WTC11 (cell line): ENCODE measurements around the gene GRIK2. TPM values are rescaled to one million over a fixed set of nuclear protein-coding genes. Genes with fewer than 3 reads are reported as not detected.

Experiments
- ATAC-seq: fragments of 200-7000 bp; cut with Tn5 transposase; 2 replicates; pipeline ENCODE4 v1.10.0; 2021; ENCODE audit warnings: mild to moderate bottlenecking, moderate library complexity
- CTCF ChIA-PET: fragments of 300-600 bp; sonication (Branson Sonifier 250); formaldehyde crosslinking; loops from one replicate; lab custom pipeline; 2021; ENCODE audit warnings: antibody characterized with exemption; lab: Charles Lee
- POLR2A ChIA-PET: fragments of 350-600 bp; sonication (Branson Sonifier 250); formaldehyde crosslinking; loops from one replicate; lab custom pipeline; 2021; ENCODE audit warnings: antibody characterized with exemption; lab: Charles Lee
- DNase-seq: peaks from one replicate; pipeline ENCODE4 v3.0.0; 2021; ENCODE audit warnings: low spot score
- H3K27ac Mint-ChIP-seq: 2 replicates; pipeline ENCODE4 v1.8.0; 2021; ENCODE audit warnings: mixed read lengths
- H3K27me3 Mint-ChIP-seq: 2 replicates; pipeline ENCODE4 v1.8.0; 2021; ENCODE audit warnings: low read depth, mild to moderate bottlenecking, moderate library complexity, mixed read lengths
- H3K36me3 Mint-ChIP-seq: 2 replicates; pipeline ENCODE4 v1.8.0; 2021; ENCODE audit warnings: mixed read lengths
- H3K4me1 Mint-ChIP-seq: 2 replicates; pipeline ENCODE4 v1.8.0; 2022; ENCODE audit warnings: mixed read lengths
- H3K4me3 Mint-ChIP-seq: 2 replicates; pipeline ENCODE4 v1.8.0; 2021; ENCODE audit warnings: mild to moderate bottlenecking, moderate library complexity, mixed read lengths
- H3K9me3 Mint-ChIP-seq: 2 replicates; pipeline ENCODE4 v1.8.0; 2021; ENCODE audit warnings: mixed read lengths
- ATF1 ChIP-seq: sonication (generic); formaldehyde crosslinking; IDR thresholded peaks from 2 replicates; pipeline ENCODE4 v1.8.1; 2023; ENCODE audit warnings: mild to moderate bottlenecking, moderate library complexity, missing genetic modification reagents
- CREM ChIP-seq: sonication (generic); formaldehyde crosslinking; IDR thresholded peaks from 2 replicates; pipeline ENCODE4 v1.8.1; 2022; ENCODE audit warnings: mild to moderate bottlenecking, missing genetic modification reagents, moderate library complexity
- E2F4 ChIP-seq: sonication (generic); formaldehyde crosslinking; IDR thresholded peaks from 2 replicates; pipeline ENCODE4 v1.8.1; 2022; ENCODE audit warnings: low read depth, mild to moderate bottlenecking, moderate library complexity, missing genetic modification reagents, borderline replicate concordance
- EMX1 ChIP-seq: fragments of 250-450 bp; sonication (Bioruptor Pico); IDR thresholded peaks from 2 replicates; pipeline ENCODE4 v1.8.0; 2021; ENCODE audit warnings: mild to moderate bottlenecking
- FOXJ3 ChIP-seq: sonication (generic); formaldehyde crosslinking; IDR thresholded peaks from 2 replicates; pipeline ENCODE4 v1.9.0; 2021; ENCODE audit warnings: missing genetic modification reagents, mild to moderate bottlenecking, borderline replicate concordance
- GABPB1 ChIP-seq: sonication (generic); formaldehyde crosslinking; IDR thresholded peaks from 2 replicates; pipeline ENCODE4 v1.8.1; 2023; ENCODE audit warnings: mild to moderate bottlenecking, missing genetic modification reagents
- GTF2I ChIP-seq: fragments of 250-450 bp; sonication (Bioruptor Pico); conservative IDR thresholded peaks from 2 replicates; pipeline ENCODE4 v1.4.0; 2021; ENCODE audit warnings: mild to moderate bottlenecking
- KAT7 ChIP-seq: sonication (generic); formaldehyde crosslinking; IDR thresholded peaks from 2 replicates; pipeline ENCODE4 v1.8.1; 2023; ENCODE audit warnings: missing genetic modification reagents, mild to moderate bottlenecking, borderline replicate concordance
- NR1H2 ChIP-seq: sonication (generic); formaldehyde crosslinking; IDR thresholded peaks from 2 replicates; pipeline ENCODE4 v1.9.0; 2021; ENCODE audit warnings: mild to moderate bottlenecking, moderate library complexity, missing genetic modification reagents
- PRRX2 ChIP-seq: fragments of 250-450 bp; sonication (Bioruptor Pico); IDR thresholded peaks from 2 replicates; pipeline ENCODE4 v1.8.0; 2021; ENCODE audit warnings: mild to moderate bottlenecking
- RELA ChIP-seq: sonication (generic); formaldehyde crosslinking; IDR thresholded peaks from 2 replicates; pipeline ENCODE4 v1.8.1; 2022; ENCODE audit warnings: missing genetic modification reagents, mild to moderate bottlenecking, borderline replicate concordance
- RORB ChIP-seq: fragments of 250-450 bp; sonication (Bioruptor Pico); IDR thresholded peaks from 2 replicates; pipeline ENCODE4 v1.9.0; 2021; ENCODE audit warnings: mild to moderate bottlenecking
- TP53 ChIP-seq: sonication (generic); formaldehyde crosslinking; IDR thresholded peaks from 2 replicates; pipeline ENCODE4 v1.8.1; 2023; ENCODE audit warnings: mild to moderate bottlenecking, missing genetic modification reagents
- ZNF138 ChIP-seq: sonication (generic); formaldehyde crosslinking; conservative IDR thresholded peaks from 2 replicates; pipeline ENCODE4 v1.8.1; 2022; ENCODE audit warnings: mild to moderate bottlenecking, moderate library complexity, missing genetic modification reagents
- ZNF263 ChIP-seq: sonication (generic); formaldehyde crosslinking; IDR thresholded peaks from 2 replicates; pipeline ENCODE4 v1.8.1; 2022; ENCODE audit warnings: low read depth, mild to moderate bottlenecking, moderate library complexity, missing genetic modification reagents
- ZNF396 ChIP-seq: fragments of 250-450 bp; sonication (Bioruptor Pico); IDR thresholded peaks from 2 replicates; pipeline ENCODE4 v1.8.0; 2021; ENCODE audit warnings: mild to moderate bottlenecking, moderate library complexity, borderline replicate concordance
- ZNF423 ChIP-seq: fragments of 250-450 bp; sonication (Bioruptor Pico); IDR thresholded peaks from 2 replicates; pipeline ENCODE4 v2.1.2; 2022; ENCODE audit warnings: mild to moderate bottlenecking, moderate library complexity
- ZNF425 ChIP-seq: fragments of 250-450 bp; sonication (Bioruptor Pico); conservative IDR thresholded peaks from 2 replicates; pipeline ENCODE4 v1.9.0; 2021; ENCODE audit warnings: mild to moderate bottlenecking
- ZNF671 ChIP-seq: fragments of 250-450 bp; sonication (Bioruptor Pico); IDR thresholded peaks from 2 replicates; pipeline ENCODE4 v1.8.0; 2021; ENCODE audit warnings: mild to moderate bottlenecking
- total RNA-seq: library from RNA; stranded (reverse); gene quantifications from 3 replicates; pipeline ENCODE4 v1.2.3, GENCODE V29; 2021
- TF ChIP-seq, protein P1 (sequence below): sonication (generic); formaldehyde crosslinking; IDR thresholded peaks from 2 replicates; pipeline ENCODE4 v1.8.1; 2022; ENCODE audit warnings: missing genetic modification reagents, borderline replicate concordance
- TF ChIP-seq, protein P2 (sequence below): sonication (generic); formaldehyde crosslinking; IDR thresholded peaks from 2 replicates; pipeline ENCODE4 v1.8.0; 2022; ENCODE audit warnings: mild to moderate bottlenecking, missing genetic modification reagents
- TF ChIP-seq, protein P3 (sequence below): sonication (generic); formaldehyde crosslinking; IDR thresholded peaks from 2 replicates; pipeline ENCODE4 v1.8.0; 2022; ENCODE audit warnings: mild to moderate bottlenecking, missing genetic modification reagents
- TF ChIP-seq, protein P4 (sequence below): sonication (generic); formaldehyde crosslinking; IDR thresholded peaks from 2 replicates; pipeline ENCODE4 v1.8.0; 2023; ENCODE audit warnings: missing genetic modification reagents
- TF ChIP-seq, protein P5 (sequence below): sonication (generic); formaldehyde crosslinking; conservative IDR thresholded peaks from 2 replicates; pipeline ENCODE4 v1.8.1; 2023; ENCODE audit warnings: mild to moderate bottlenecking, low read depth, missing genetic modification reagents, moderate library complexity
- TF ChIP-seq, protein P6 (sequence below): fragments of 200-600 bp; IDR thresholded peaks from 2 replicates; pipeline ENCODE4 v1.8.0; 2022; ENCODE audit warnings: antibody characterized with exemption

The GRIK2 gene
- total RNA-seq, 1 experiment from 2014 or later: 2.7 TPM

DNA sequence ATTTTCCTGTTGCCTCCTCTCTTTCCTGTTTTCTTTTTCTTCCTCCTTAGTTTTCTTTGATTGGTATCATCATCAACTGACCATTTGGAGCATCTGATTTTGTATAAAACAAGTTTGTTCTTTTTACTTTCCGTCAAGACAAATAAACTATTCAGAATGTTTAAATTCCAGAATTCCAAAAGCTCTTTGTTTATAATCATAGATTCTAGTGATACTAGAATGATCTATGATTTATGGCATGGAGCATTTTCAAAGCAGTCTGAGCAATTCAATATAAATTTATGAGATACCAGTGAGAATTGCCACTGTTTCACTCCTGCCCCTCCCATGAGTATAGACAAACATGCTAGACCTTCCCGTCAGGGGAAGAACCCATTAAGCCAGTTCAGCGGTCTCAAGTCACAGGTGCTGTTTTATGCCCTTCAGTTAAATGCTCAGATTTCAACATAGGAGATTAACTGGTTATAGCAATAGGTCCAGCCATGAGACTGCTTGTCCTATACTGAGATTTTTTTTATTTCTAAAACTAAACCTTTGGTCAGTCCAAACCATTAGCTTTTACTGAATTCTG is 60.7 kb downstream of the GRIK2 start:
- Mint-ChIP-seq H3K4me1 (peaks cover 11% of the 10 kb centered on the region), H3K36me3 (no peaks in the 10 kb centered on the region), H3K27me3 (no peaks in the 10 kb centered on the region), H3K4me3 (no peak overlapping the region), H3K9me3 (no peaks in the 10 kb centered on the region), H3K27ac (no peak overlapping the region)
- CTCF ChIA-PET: no interaction called here
- TF ChIP-seq NR1H2 (CRISPR knock-in tag): no peak
- TF ChIP-seq ZNF263 (CRISPR knock-in tag): no peak
- no peak for TF ChIP-seq RORB (CRISPR knock-in tag)
- TF ChIP-seq, protein P1, sequence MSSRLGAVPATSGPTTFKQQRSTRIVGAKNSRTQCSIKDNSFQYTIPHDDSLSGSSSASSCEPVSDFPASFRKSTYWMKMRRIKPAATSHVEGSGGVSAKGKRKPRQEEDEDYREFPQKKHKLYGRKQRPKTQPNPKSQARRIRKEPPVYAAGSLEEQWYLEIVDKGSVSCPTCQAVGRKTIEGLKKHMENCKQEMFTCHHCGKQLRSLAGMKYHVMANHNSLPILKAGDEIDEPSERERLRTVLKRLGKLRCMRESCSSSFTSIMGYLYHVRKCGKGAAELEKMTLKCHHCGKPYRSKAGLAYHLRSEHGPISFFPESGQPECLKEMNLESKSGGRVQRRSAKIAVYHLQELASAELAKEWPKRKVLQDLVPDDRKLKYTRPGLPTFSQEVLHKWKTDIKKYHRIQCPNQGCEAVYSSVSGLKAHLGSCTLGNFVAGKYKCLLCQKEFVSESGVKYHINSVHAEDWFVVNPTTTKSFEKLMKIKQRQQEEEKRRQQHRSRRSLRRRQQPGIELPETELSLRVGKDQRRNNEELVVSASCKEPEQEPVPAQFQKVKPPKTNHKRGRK (CRISPR knock-in tag): no peak
- no peak for TF ChIP-seq E2F4 (CRISPR knock-in tag)
- no peak for TF ChIP-seq ATF1
- TF ChIP-seq GTF2I (CRISPR knock-in tag): no peak
- TF ChIP-seq CREM (CRISPR knock-in tag): no peak
- no peak for TF ChIP-seq GABPB1 (CRISPR knock-in tag)
- TF ChIP-seq KAT7: no peak
- TF ChIP-seq FOXJ3: no peak
- no peak for TF ChIP-seq ZNF396 (CRISPR knock-in tag)
- no peak for TF ChIP-seq ZNF138 (CRISPR knock-in tag)
- TF ChIP-seq ZNF425: no peak
- TF ChIP-seq EMX1 (CRISPR knock-in tag): no peak
- no peak for TF ChIP-seq TP53 (CRISPR knock-in tag)
- POLR2A ChIA-PET: no interaction called here
- no peak for ATAC-seq
- no peak for DNase-seq

DNA sequence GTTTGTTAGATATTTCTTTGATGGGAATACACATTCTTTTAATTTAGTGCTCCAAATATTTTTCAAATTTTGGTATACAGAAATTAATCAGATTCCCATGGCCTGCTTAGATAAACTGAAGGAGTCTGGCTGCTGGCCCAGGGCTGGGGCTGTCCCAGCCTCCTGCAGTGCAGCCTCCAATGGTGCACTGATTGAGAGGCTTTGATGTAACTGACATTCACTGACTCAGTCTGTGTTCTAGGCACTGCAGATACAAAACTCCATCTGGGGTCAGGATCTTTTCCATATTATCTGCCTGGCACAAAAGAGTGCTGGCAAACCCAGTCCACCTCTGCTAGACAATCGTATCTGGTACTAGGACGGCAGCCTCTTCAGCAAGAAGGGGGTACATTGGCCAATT is 64.8 kb downstream of the GRIK2 start:
- DNase-seq: no peak
- peaks cover 26% of the 10 kb centered on the region for H3K4me1 Mint-ChIP-seq
- ChIA-PET POLR2A (no interaction called here), CTCF (no interaction called here)
- no peak for TF ChIP-seq RELA
- TF ChIP-seq, protein P2, sequence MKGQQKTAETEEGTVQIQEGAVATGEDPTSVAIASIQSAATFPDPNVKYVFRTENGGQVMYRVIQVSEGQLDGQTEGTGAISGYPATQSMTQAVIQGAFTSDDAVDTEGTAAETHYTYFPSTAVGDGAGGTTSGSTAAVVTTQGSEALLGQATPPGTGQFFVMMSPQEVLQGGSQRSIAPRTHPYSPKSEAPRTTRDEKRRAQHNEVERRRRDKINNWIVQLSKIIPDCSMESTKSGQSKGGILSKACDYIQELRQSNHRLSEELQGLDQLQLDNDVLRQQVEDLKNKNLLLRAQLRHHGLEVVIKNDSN (CRISPR knock-in tag): no peak
- no peak for TF ChIP-seq PRRX2 (CRISPR knock-in tag)
- TF ChIP-seq, protein P3, sequence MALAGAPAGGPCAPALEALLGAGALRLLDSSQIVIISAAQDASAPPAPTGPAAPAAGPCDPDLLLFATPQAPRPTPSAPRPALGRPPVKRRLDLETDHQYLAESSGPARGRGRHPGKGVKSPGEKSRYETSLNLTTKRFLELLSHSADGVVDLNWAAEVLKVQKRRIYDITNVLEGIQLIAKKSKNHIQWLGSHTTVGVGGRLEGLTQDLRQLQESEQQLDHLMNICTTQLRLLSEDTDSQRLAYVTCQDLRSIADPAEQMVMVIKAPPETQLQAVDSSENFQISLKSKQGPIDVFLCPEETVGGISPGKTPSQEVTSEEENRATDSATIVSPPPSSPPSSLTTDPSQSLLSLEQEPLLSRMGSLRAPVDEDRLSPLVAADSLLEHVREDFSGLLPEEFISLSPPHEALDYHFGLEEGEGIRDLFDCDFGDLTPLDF (CRISPR knock-in tag): no peak
- TF ChIP-seq, protein P4, sequence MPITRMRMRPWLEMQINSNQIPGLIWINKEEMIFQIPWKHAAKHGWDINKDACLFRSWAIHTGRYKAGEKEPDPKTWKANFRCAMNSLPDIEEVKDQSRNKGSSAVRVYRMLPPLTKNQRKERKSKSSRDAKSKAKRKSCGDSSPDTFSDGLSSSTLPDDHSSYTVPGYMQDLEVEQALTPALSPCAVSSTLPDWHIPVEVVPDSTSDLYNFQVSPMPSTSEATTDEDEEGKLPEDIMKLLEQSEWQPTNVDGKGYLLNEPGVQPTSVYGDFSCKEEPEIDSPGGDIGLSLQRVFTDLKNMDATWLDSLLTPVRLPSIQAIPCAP (CRISPR knock-in tag): no peak
- TF ChIP-seq ZNF423 (CRISPR knock-in tag): no peak
- TF ChIP-seq GTF2I (CRISPR knock-in tag): no peak
- TF ChIP-seq, protein P5, sequence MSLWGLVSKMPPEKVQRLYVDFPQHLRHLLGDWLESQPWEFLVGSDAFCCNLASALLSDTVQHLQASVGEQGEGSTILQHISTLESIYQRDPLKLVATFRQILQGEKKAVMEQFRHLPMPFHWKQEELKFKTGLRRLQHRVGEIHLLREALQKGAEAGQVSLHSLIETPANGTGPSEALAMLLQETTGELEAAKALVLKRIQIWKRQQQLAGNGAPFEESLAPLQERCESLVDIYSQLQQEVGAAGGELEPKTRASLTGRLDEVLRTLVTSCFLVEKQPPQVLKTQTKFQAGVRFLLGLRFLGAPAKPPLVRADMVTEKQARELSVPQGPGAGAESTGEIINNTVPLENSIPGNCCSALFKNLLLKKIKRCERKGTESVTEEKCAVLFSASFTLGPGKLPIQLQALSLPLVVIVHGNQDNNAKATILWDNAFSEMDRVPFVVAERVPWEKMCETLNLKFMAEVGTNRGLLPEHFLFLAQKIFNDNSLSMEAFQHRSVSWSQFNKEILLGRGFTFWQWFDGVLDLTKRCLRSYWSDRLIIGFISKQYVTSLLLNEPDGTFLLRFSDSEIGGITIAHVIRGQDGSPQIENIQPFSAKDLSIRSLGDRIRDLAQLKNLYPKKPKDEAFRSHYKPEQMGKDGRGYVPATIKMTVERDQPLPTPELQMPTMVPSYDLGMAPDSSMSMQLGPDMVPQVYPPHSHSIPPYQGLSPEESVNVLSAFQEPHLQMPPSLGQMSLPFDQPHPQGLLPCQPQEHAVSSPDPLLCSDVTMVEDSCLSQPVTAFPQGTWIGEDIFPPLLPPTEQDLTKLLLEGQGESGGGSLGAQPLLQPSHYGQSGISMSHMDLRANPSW (CRISPR knock-in tag): no peak
- TF ChIP-seq ZNF671 (CRISPR knock-in tag): no peak
- TF ChIP-seq, protein P6, sequence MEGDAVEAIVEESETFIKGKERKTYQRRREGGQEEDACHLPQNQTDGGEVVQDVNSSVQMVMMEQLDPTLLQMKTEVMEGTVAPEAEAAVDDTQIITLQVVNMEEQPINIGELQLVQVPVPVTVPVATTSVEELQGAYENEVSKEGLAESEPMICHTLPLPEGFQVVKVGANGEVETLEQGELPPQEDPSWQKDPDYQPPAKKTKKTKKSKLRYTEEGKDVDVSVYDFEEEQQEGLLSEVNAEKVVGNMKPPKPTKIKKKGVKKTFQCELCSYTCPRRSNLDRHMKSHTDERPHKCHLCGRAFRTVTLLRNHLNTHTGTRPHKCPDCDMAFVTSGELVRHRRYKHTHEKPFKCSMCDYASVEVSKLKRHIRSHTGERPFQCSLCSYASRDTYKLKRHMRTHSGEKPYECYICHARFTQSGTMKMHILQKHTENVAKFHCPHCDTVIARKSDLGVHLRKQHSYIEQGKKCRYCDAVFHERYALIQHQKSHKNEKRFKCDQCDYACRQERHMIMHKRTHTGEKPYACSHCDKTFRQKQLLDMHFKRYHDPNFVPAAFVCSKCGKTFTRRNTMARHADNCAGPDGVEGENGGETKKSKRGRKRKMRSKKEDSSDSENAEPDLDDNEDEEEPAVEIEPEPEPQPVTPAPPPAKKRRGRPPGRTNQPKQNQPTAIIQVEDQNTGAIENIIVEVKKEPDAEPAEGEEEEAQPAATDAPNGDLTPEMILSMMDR: no peak
- no peaks in the 10 kb centered on the region for H3K36me3 Mint-ChIP-seq
- no peak for ATAC-seq
- H3K9me3 Mint-ChIP-seq: no peaks in the 10 kb centered on the region
- H3K27ac Mint-ChIP-seq: no peak overlapping the region
- H3K4me3 Mint-ChIP-seq: no peak overlapping the region
- no peaks in the 10 kb centered on the region for H3K27me3 Mint-ChIP-seq
